GM23338 (cell line): Measurements from ENCODE around the gene NPC1L1. TPM values are rescaled to one million over a fixed set of nuclear protein-coding genes. Genes with fewer than 3 reads are reported as not detected.

Experiments used
- ATAC-seq: fragments of 200-7000 bp; cut with Tn5 transposase; 3 replicates; pipeline ENCODE4 v1.9.1; 2020
- DNase-seq: peaks from one replicate; pipeline ENCODE4 v3.0.0-alpha.2; 2015; ENCODE audit warnings: low spot score
- H2AFZ ChIP-seq: fragments of 200-600 bp; sonication (generic); 2 replicates; pipeline ENCODE4 v1.8.0; 2016; ENCODE audit warnings: antibody characterized with exemption, mild to moderate bottlenecking, moderate library complexity
- H3F3A ChIP-seq: fragments of 200-600 bp; sonication (generic); replicated peaks from 2 replicates; pipeline ENCODE4 v1.8.0; 2017; ENCODE audit warnings: antibody characterized with exemption, mixed run types, low read depth
- H3K27ac ChIP-seq: fragments of 200-600 bp; sonication (generic); 2 replicates; pipeline ENCODE4 v1.6.1; 2016; ENCODE audit warnings: low read depth
- H3K27me3 ChIP-seq: fragments of 200-600 bp; sonication (generic); 2 replicates; pipeline ENCODE4 v1.8.0; 2016; ENCODE audit warnings: mild to moderate bottlenecking, mixed run types, moderate library complexity; ENCODE audit not compliant: insufficient read depth
- H3K36me3 ChIP-seq: fragments of 200-600 bp; sonication (generic); 2 replicates; pipeline ENCODE4 v1.8.0; 2016; ENCODE audit warnings: mild to moderate bottlenecking; ENCODE audit not compliant: insufficient read depth
- H3K4me1 ChIP-seq: fragments of 200-600 bp; sonication (generic); 2 replicates; pipeline ENCODE4 v1.8.0; 2016; ENCODE audit warnings: mild to moderate bottlenecking, moderate library complexity; ENCODE audit not compliant: insufficient read depth
- H3K4me2 ChIP-seq: fragments of 200-600 bp; sonication (generic); 2 replicates; pipeline ENCODE4 v1.7.1; 2017; ENCODE audit warnings: mixed run types
- H3K4me3 ChIP-seq: fragments of 200-600 bp; sonication (generic); 2 replicates; pipeline ENCODE4 v1.6.1; 2016; ENCODE audit warnings: mixed run types
- H3K79me2 ChIP-seq: fragments of 200-600 bp; sonication (generic); replicated peaks from 2 replicates; pipeline ENCODE4 v1.8.0; 2017; ENCODE audit warnings: mild to moderate bottlenecking; ENCODE audit not compliant: insufficient read depth
- H3K9me2 ChIP-seq: fragments of 200-600 bp; sonication (generic); 2 replicates; pipeline ENCODE4 v1.8.0; 2017; ENCODE audit not compliant: insufficient read depth
- H4K20me1 ChIP-seq: fragments of 200-600 bp; sonication (generic); replicated peaks from 2 replicates; pipeline ENCODE4 v1.8.0; 2017; ENCODE audit warnings: mild to moderate bottlenecking; ENCODE audit not compliant: insufficient read depth
- H3K27ac Mint-ChIP-seq: 2 replicates; pipeline ENCODE4 v1.8.0; 2020; ENCODE audit warnings: inconsistent platforms, mild to moderate bottlenecking, moderate library complexity, mixed read lengths
- H3K27me3 Mint-ChIP-seq: 3 replicates; pipeline ENCODE4 v1.8.0; 2022; ENCODE audit warnings: low read depth, mild to moderate bottlenecking, moderate library complexity, mixed read lengths, inconsistent platforms; ENCODE audit not compliant: insufficient read depth, poor library complexity
- H3K36me3 Mint-ChIP-seq: 3 replicates; pipeline ENCODE4 v1.8.0; 2021; ENCODE audit warnings: low read depth, mild to moderate bottlenecking, inconsistent platforms, moderate library complexity, mixed read lengths
- H3K4me1 Mint-ChIP-seq: 3 replicates; pipeline ENCODE4 v1.8.0; 2020; ENCODE audit warnings: mild to moderate bottlenecking, inconsistent platforms, mixed read lengths
- H3K4me3 Mint-ChIP-seq: 3 replicates; pipeline ENCODE4 v1.8.0; 2021; ENCODE audit warnings: moderate library complexity, mild to moderate bottlenecking, inconsistent platforms, mixed read lengths
- H3K9me3 Mint-ChIP-seq: 3 replicates; pipeline ENCODE4 v1.8.0; 2020; ENCODE audit warnings: moderate library complexity, mild to moderate bottlenecking, inconsistent platforms, mixed read lengths
- CREB1 ChIP-seq: fragments of 250-450 bp; sonication (Bioruptor Pico); IDR thresholded peaks from 2 replicates; pipeline ENCODE4 v1.5.0; 2020; ENCODE audit warnings: low read depth, mild to moderate bottlenecking, moderate library complexity
- CTCF ChIP-seq, 2 experiments: fragments of 200-600 bp in 1 of 2; sonication (generic) in 1 of 2; conservative IDR thresholded peaks; 2 replicates each; pipeline versions ENCODE4 v1.5.1 to v1.6.1; 2016 to 2017; ENCODE audit warnings: antibody characterized with exemption in 2 of 2, low read depth in 2 of 2, mild to moderate bottlenecking in 2 of 2, moderate library complexity in 1 of 2
- ETS1 ChIP-seq: IDR thresholded peaks from 2 replicates; pipeline ENCODE4 v1.6.1; 2016; ENCODE audit warnings: antibody characterized with exemption
- EZH2 ChIP-seq: fragments of 200-600 bp; sonication (generic); IDR thresholded peaks from one replicate; pipeline ENCODE4 v1.8.0; 2017; ENCODE audit warnings: antibody characterized with exemption, mild to moderate bottlenecking, low read depth; ENCODE audit not compliant: unreplicated experiment
- EZH2phosphoT487 ChIP-seq: fragments of 200-600 bp; sonication (generic); IDR thresholded peaks from one replicate; pipeline ENCODE4 v1.8.1; 2018; ENCODE audit warnings: antibody characterized with exemption; ENCODE audit not compliant: unreplicated experiment
- JUNB ChIP-seq: IDR thresholded peaks from one replicate; pipeline ENCODE4 v1.6.1; 2016; ENCODE audit warnings: antibody characterized with exemption; ENCODE audit not compliant: unreplicated experiment
- NANOG ChIP-seq: IDR thresholded peaks from 2 replicates; pipeline ENCODE4 v1.6.1; 2016; ENCODE audit warnings: antibody characterized with exemption, borderline replicate concordance
- POLR2AphosphoS5 ChIP-seq: IDR thresholded peaks from 2 replicates; pipeline ENCODE4 v1.6.1; 2016; ENCODE audit warnings: antibody characterized with exemption, low read depth
- REST ChIP-seq: IDR thresholded peaks from one replicate; pipeline ENCODE4 v1.6.1; 2018; ENCODE audit warnings: antibody characterized with exemption; ENCODE audit not compliant: unreplicated experiment
- STAT1 ChIP-seq: IDR thresholded peaks from one replicate; pipeline ENCODE4 v1.6.1; 2016; ENCODE audit warnings: antibody characterized with exemption; ENCODE audit not compliant: unreplicated experiment
- ZNF114 ChIP-seq: fragments of 250-450 bp; sonication (Bioruptor Pico); IDR thresholded peaks from 2 replicates; pipeline ENCODE4 v1.5.0; 2020; ENCODE audit warnings: mild to moderate bottlenecking, moderate library complexity
- ZNF331 ChIP-seq: fragments of 250-450 bp; sonication (Bioruptor Pico); IDR thresholded peaks from 2 replicates; pipeline ENCODE4 v1.5.0; 2020; ENCODE audit warnings: low read depth, mild to moderate bottlenecking, moderate library complexity
- ZNF462 ChIP-seq: fragments of 250-450 bp; sonication (Bioruptor Pico); IDR thresholded peaks from 2 replicates; pipeline ENCODE4 v1.5.0; 2020; ENCODE audit warnings: mild to moderate bottlenecking, moderate library complexity
- polyA plus RNA-seq: library from polyadenylated mRNA; unstranded; fragments of >200 nt; fragmentation: Nextera tagmentation; extraction: Ambion mirVana; gene quantifications from 2 replicates; pipeline ENCODE4 v1.2.1, GENCODE V29; 2016
- total RNA-seq: library from RNA; depleted of rRNA; stranded (reverse); fragments of >200 nt; shearing (Covaris generic); gene quantifications from 2 replicates; pipeline ENCODE4 v1.2.3, GENCODE V29; 2014

The NPC1L1 gene
- total and polyA plus RNA-seq, 2 experiments from 2014 or later: 0.03 TPM; not detected in 1

- peaks cover 6% of the 10 kb centered on the region; the same call in 1 of the 2 replicates for H3K4me1 ChIP-seq
- H3K27me3 ChIP-seq: no peaks in the 10 kb centered on the region
- Mint-ChIP-seq H3K27ac (no peak overlapping the region), H3K9me3 (peaks cover 2% of the 10 kb centered on the region; the same call in 1 of the 3 replicates), H3K36me3 (peaks cover 33% of the 10 kb centered on the region), H3K27me3 (peaks cover 15% of the 10 kb centered on the region), H3K4me1 (peaks cover 8% of the 10 kb centered on the region), H3K4me3 (peak overlapping the region; percentile 90)
- no peaks in the 10 kb centered on the region for H3K9me2 ChIP-seq
- H3K27ac ChIP-seq: no peak overlapping the region
- H2AFZ ChIP-seq: no peak overlapping the region
- H3F3A ChIP-seq: no peaks in the 10 kb centered on the region
- ATAC-seq (peak; percentile 21), DNase-seq (peak; percentile 25)
- H3K4me3 ChIP-seq: peak overlapping the region; percentile 96
- peak overlapping the region; percentile 96 for H3K4me2 ChIP-seq
- peaks cover 20% of the 10 kb centered on the region for H3K36me3 ChIP-seq
- TF ChIP-seq ZNF331 (CRISPR knock-in tag): no peak
- no peak for TF ChIP-seq POLR2AphosphoS5
- TF ChIP-seq EZH2phosphoT487: no peak
- no peak for TF ChIP-seq CTCF (conservative IDR thresholded peaks at IDR 0.05; ENCODE audit: low read depth in 2 of 2)
- no peak for TF ChIP-seq JUNB
- no peak for TF ChIP-seq ZNF462 (CRISPR knock-in tag)
- TF ChIP-seq ETS1: no peak
- no peak for TF ChIP-seq REST
- no peak for TF ChIP-seq CREB1 (CRISPR knock-in tag)
- TF ChIP-seq STAT1: no peak
- TF ChIP-seq ZNF114: no peak
- TF ChIP-seq EZH2: no peak
- TF ChIP-seq NANOG: no peak
- peaks cover 2% of the 10 kb centered on the region for H4K20me1 ChIP-seq
- H3K79me2 ChIP-seq: peaks cover 24% of the 10 kb centered on the region
Observed at GRCh38 chr7:44580945-44581878, 40.1 kb upstream of the NPC1L1 start.
